Smooth muscle cell (in vitro differentiated cells): Measurements from ENCODE around the gene GPR137C. TPM values are rescaled to one million over a fixed set of nuclear protein-coding genes. Genes with fewer than 3 reads are reported as not detected.

Experiments used
- DNase-seq: peaks from one replicate; lab custom pipeline; 2025; ENCODE audit not compliant: unreplicated experiment; lab: John Stamatoyannopoulos, UW
- H2AFZ ChIP-seq: fragments of 200-600 bp; sonication (generic); 2 replicates; pipeline ENCODE4 v1.6.0; 2016; ENCODE audit warnings: antibody characterized with exemption, low read depth, mild to moderate bottlenecking
- H3F3A ChIP-seq: fragments of 200-600 bp; sonication (generic); 2 replicates; pipeline ENCODE4 v1.6.0; 2017; ENCODE audit warnings: antibody characterized with exemption, low read depth
- H3K27ac ChIP-seq: fragments of 200-600 bp; sonication (generic); 2 replicates; pipeline ENCODE4 v1.5.1; 2016; ENCODE audit warnings: low read depth, mild to moderate bottlenecking
- H3K27me3 ChIP-seq: fragments of 200-600 bp; sonication (generic); 2 replicates; pipeline ENCODE4 v1.6.1; 2016; ENCODE audit warnings: low read depth, mild to moderate bottlenecking
- H3K36me3 ChIP-seq: fragments of 200-600 bp; sonication (generic); 2 replicates; pipeline ENCODE4 v1.5.1; 2016; ENCODE audit warnings: low read depth
- H3K4me1 ChIP-seq: fragments of 200-600 bp; sonication (generic); 2 replicates; pipeline ENCODE4 v1.5.1; 2016; ENCODE audit warnings: low read depth
- H3K4me2 ChIP-seq: fragments of 200-600 bp; sonication (generic); 2 replicates; pipeline ENCODE4 v1.6.0; 2016; ENCODE audit warnings: mild to moderate bottlenecking
- H3K4me3 ChIP-seq: fragments of 200-600 bp; sonication (generic); 2 replicates; pipeline ENCODE4 v1.5.1; 2016; ENCODE audit warnings: mild to moderate bottlenecking
- H3K79me2 ChIP-seq: fragments of 200-600 bp; sonication (generic); 2 replicates; pipeline ENCODE4 v1.6.0; 2016; ENCODE audit warnings: low read depth, mild to moderate bottlenecking
- H3K9ac ChIP-seq: fragments of 200-600 bp; sonication (generic); 2 replicates; pipeline ENCODE4 v1.6.0; 2016; ENCODE audit warnings: low read depth
- H3K9me3 ChIP-seq: fragments of 200-600 bp; sonication (generic); replicated peaks from 2 replicates; pipeline ENCODE4 v1.5.1; 2016; ENCODE audit warnings: low read depth
- H4K20me1 ChIP-seq: fragments of 200-600 bp; sonication (generic); 2 replicates; pipeline ENCODE4 v1.6.0; 2016; ENCODE audit warnings: low read depth
- CTCF ChIP-seq: fragments of 200-600 bp; sonication (generic); IDR thresholded peaks from 2 replicates; pipeline ENCODE4 v1.5.1; 2017; ENCODE audit warnings: borderline replicate concordance, mild to moderate bottlenecking, antibody characterized with exemption; ENCODE audit not compliant: insufficient read depth, poor library complexity, severe bottlenecking
- WGBS: methylation state at CpG from one replicate; pipeline ENCODE4 v1.1.7; 2016; ENCODE audit warnings: low lambda C conversion rate; 5-methylcytosine and 5-hydroxymethylcytosine counted together
- polyA plus RNA-seq: library from polyadenylated mRNA; unstranded; fragments of >200 nt; fragmentation: Nextera tagmentation; extraction: Ambion mirVana; gene quantifications from 2 replicates; pipeline ENCODE4 v1.2.1, GENCODE V29; 2016
- total RNA-seq: library from RNA; depleted of rRNA; stranded (reverse); fragments of >200 nt; gene quantifications from 2 replicates; pipeline ENCODE4 v1.2.3, GENCODE V29; 2014

GPR137C gene
- total and polyA plus RNA-seq, 2 experiments from 2014 or later = 1.0 to 4.4 TPM

- H3F3A ChIP-seq = no peaks in the 10 kb centered on the region
- no peak for DNase-seq
- H3K4me2 ChIP-seq = no peak overlapping the region
- no peak overlapping the region for H2AFZ ChIP-seq
- H3K4me3 ChIP-seq = no peak overlapping the region
- no peaks in the 10 kb centered on the region for H3K27me3 ChIP-seq
- H3K4me1 ChIP-seq = no peaks in the 10 kb centered on the region
- H3K9ac ChIP-seq = no peak overlapping the region
- no peaks in the 10 kb centered on the region for H3K79me2 ChIP-seq
- no peak for TF ChIP-seq CTCF
- no peaks in the 10 kb centered on the region for H3K9me3 ChIP-seq
- no peaks in the 10 kb centered on the region for H4K20me1 ChIP-seq
- no peak overlapping the region for H3K27ac ChIP-seq
- no peaks in the 10 kb centered on the region for H3K36me3 ChIP-seq
These were observed 30.9 kb downstream of the GPR137C start for GRCh38 chr14:52583544-52583943.

- Histone ChIP-seq H3K36me3 (no peaks in the 10 kb centered on the region), H3K4me1 (no peaks in the 10 kb centered on the region), H3K9me3 (no peaks in the 10 kb centered on the region), H3K9ac (no peak overlapping the region), H4K20me1 (no peaks in the 10 kb centered on the region), H3K4me3 (no peak overlapping the region), H2AFZ (no peak overlapping the region), H3F3A (no peaks in the 10 kb centered on the region), H3K4me2 (no peak overlapping the region), H3K27me3 (no peaks in the 10 kb centered on the region), H3K79me2 (no peaks in the 10 kb centered on the region), H3K27ac (no peak overlapping the region)
- DNase-seq = no peak
- 81% methylated on average over 4 of the region's 4 CpGs for WGBS
- TF ChIP-seq CTCF = no peak
These were observed 37.0 kb downstream of the GPR137C start for GRCh38 chr14:52589646-52590045.

- no peaks in the 10 kb centered on the region for H3K36me3 ChIP-seq
- H3K9me3 ChIP-seq = no peaks in the 10 kb centered on the region
- no peak for DNase-seq
- H3K4me3 ChIP-seq = no peak overlapping the region
- no peaks in the 10 kb centered on the region for H3K4me1 ChIP-seq
- H3K79me2 ChIP-seq = no peaks in the 10 kb centered on the region
- H3K4me2 ChIP-seq = no peak overlapping the region
- no peak overlapping the region for H3K9ac ChIP-seq
- no peak overlapping the region for H3K27ac ChIP-seq
- H4K20me1 ChIP-seq = no peaks in the 10 kb centered on the region
- 100% methylated on average over 1 of the region's 1 CpG for WGBS
- H2AFZ ChIP-seq = no peak overlapping the region
- no peaks in the 10 kb centered on the region for H3F3A ChIP-seq
- H3K27me3 ChIP-seq = no peaks in the 10 kb centered on the region
- TF ChIP-seq CTCF = no peak
These were observed 37.7 kb downstream of the GPR137C start for GRCh38 chr14:52590318-52590717.

GRCh38 chr14:52596320-52596719, 43.7 kb downstream of the GPR137C start:
- no peak overlapping the region for H3K4me3 ChIP-seq
- no peak overlapping the region for H3K9ac ChIP-seq
- H3K27ac ChIP-seq = no peak overlapping the region
- 90% methylated on average over 10 of the region's 10 CpGs for WGBS
- H3F3A ChIP-seq = no peaks in the 10 kb centered on the region
- H3K9me3 ChIP-seq = no peaks in the 10 kb centered on the region
- H3K79me2 ChIP-seq = no peaks in the 10 kb centered on the region
- H3K27me3 ChIP-seq = no peaks in the 10 kb centered on the region
- no peak for DNase-seq
- no peak for TF ChIP-seq CTCF
- H3K4me2 ChIP-seq = no peak overlapping the region
- no peaks in the 10 kb centered on the region for H3K36me3 ChIP-seq
- no peaks in the 10 kb centered on the region for H3K4me1 ChIP-seq
- H2AFZ ChIP-seq = no peak overlapping the region
- H4K20me1 ChIP-seq = no peaks in the 10 kb centered on the region
